IPS-15b (cell line): ENCODE data around the gene TSSK1B.
"Not testable (repeated sequence)": the region's sequence is repeated elsewhere in the genome, so short reads cannot be mapped to it uniquely, and the experiment has no call there.

Source experiments
- H3K27me3 ChIP-seq: one replicate; pipeline ENCODE4 v1.6.1; 2013; ENCODE audit warnings: low read length; ENCODE audit not compliant: control insufficient read depth, insufficient read depth
- H3K36me3 ChIP-seq: one replicate; pipeline ENCODE4 v1.6.1; 2013; ENCODE audit warnings: low read length; ENCODE audit not compliant: control insufficient read depth, insufficient read depth
- H3K4me1 ChIP-seq: one replicate; pipeline ENCODE4 v1.6.1; 2013; ENCODE audit warnings: mild to moderate bottlenecking, low read length; ENCODE audit not compliant: control insufficient read depth, insufficient read depth
- H3K4me3 ChIP-seq: one replicate; pipeline ENCODE4 v1.5.1; 2013; ENCODE audit warnings: low read depth, low read length
- H3K9ac ChIP-seq: one replicate; pipeline ENCODE4 v1.6.1; 2013; ENCODE audit warnings: low read depth, mild to moderate bottlenecking, low read length
- H3K9me3 ChIP-seq: one replicate; pipeline ENCODE4 v1.6.1; 2013; ENCODE audit warnings: mild to moderate bottlenecking, low read length; ENCODE audit not compliant: control insufficient read depth, insufficient read depth

Gene TSSK1B

GRCh38 chr5:113446358-113446927 is 11.7 kb upstream of the TSSK1B start:
- no peaks in the 10 kb centered on the region for H3K9me3 ChIP-seq
- no peaks in the 10 kb centered on the region for H3K4me1 ChIP-seq
- H3K4me3 ChIP-seq = no peak overlapping the region
- no peaks in the 10 kb centered on the region for H3K36me3 ChIP-seq
- H3K9ac ChIP-seq = no peak overlapping the region
- H3K27me3 ChIP-seq = no peaks in the 10 kb centered on the region

DNA sequence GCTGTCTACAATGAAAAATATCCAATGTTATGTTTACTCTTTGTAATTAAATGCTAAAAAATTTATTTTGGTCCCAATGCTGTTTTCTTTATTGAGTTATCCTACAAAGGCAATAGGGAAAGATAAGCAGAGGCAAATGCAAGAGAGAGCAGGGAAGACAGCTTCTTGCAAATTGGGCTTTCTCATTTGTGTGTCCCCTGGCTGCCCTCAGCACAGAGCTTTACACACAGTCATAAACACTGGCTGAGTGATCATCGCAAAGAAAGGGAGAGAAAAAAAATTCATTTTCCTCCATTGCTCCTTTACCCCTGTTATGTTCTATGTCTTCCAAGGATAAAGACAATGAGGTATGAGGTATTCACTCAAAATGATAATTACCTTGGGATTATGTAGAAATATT is 2.3 kb upstream of the TSSK1B start:
- Histone ChIP-seq H3K4me1 (no peaks in the 10 kb centered on the region), H3K4me3 (no peak overlapping the region), H3K36me3 (peaks cover 3% of the 10 kb centered on the region), H3K9ac (no peak overlapping the region), H3K27me3 (no peaks in the 10 kb centered on the region), H3K9me3 (no peaks in the 10 kb centered on the region)

DNA sequence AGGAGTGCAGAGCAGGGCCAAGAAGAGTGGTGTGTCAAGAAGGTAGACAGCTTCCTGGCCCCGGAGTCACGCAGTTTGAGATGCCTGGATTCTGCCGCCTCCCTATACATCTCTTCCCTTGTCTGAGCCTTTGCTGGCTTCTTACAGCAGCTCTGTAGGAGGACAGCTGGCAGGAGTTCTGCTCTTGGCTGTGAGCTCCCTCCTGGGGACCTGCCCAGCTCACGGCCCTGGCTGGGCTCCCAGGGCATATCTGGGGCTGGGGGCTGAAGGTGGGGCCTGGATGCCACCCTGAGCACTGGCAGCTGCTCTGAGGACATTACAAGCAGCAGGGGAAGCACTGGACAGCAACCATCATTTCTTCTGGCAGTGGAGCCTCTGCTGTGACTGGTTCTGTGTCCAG is 786 bp upstream of the TSSK1B start:
- Histone ChIP-seq H3K9ac (no peak overlapping the region), H3K36me3 (peaks cover 3% of the 10 kb centered on the region), H3K27me3 (no peaks in the 10 kb centered on the region), H3K4me3 (no peak overlapping the region), H3K9me3 (no peaks in the 10 kb centered on the region), H3K4me1 (no peaks in the 10 kb centered on the region)

DNA sequence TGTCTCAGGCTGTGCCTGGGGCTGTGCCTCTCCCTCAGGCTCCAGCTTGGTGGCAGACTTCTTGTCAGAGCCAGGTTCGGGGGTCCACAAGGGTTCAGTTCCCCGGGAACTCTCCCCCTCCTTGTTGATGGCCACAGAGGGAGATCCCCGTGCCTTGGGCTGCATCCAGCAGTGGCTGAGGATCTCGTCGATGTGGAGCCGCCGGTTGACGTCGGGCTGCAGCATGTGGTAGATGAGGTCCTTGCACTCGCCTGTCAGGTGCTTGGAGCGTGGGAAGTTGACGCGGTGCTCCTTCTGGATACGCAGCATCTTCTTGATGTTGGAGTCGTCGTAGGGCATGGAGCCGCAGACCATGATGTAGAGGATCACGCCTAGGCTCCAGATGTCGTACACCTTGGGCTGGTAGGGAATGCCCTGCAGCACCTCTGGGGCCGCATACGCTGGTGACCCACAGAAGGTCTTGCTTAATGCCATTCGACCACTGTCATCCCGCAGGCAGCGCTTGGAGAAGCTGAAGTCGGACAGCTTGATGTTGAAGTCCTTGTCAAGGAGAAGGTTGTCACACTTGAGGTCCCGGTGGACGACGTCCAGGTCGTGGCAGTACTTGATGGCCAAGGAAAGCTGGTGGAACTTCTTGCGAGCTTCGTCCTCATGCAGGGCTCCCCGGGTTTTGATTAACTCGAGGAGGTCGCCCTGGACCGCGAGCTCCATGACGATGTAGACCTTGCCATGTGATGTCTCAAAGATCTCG is 752 bp downstream of the TSSK1B start:
- H3K4me3 ChIP-seq = no peak overlapping the region
- H3K4me1 ChIP-seq = no peaks in the 10 kb centered on the region
- H3K9me3 ChIP-seq = no peaks in the 10 kb centered on the region
- no peaks in the 10 kb centered on the region for H3K27me3 ChIP-seq
- no peak overlapping the region for H3K9ac ChIP-seq
- H3K36me3 ChIP-seq = peaks cover 3% of the 10 kb centered on the region

GRCh38 chr5:113433071-113433470 is 1.7 kb downstream of the TSSK1B start:
- no peaks in the 10 kb centered on the region for H3K4me1 ChIP-seq
- H3K9me3 ChIP-seq = no peaks in the 10 kb centered on the region
- H3K27me3 ChIP-seq = no peaks in the 10 kb centered on the region
- H3K9ac ChIP-seq = no peak overlapping the region
- no peak overlapping the region for H3K4me3 ChIP-seq
- H3K36me3 ChIP-seq = peaks cover 3% of the 10 kb centered on the region

DNA sequence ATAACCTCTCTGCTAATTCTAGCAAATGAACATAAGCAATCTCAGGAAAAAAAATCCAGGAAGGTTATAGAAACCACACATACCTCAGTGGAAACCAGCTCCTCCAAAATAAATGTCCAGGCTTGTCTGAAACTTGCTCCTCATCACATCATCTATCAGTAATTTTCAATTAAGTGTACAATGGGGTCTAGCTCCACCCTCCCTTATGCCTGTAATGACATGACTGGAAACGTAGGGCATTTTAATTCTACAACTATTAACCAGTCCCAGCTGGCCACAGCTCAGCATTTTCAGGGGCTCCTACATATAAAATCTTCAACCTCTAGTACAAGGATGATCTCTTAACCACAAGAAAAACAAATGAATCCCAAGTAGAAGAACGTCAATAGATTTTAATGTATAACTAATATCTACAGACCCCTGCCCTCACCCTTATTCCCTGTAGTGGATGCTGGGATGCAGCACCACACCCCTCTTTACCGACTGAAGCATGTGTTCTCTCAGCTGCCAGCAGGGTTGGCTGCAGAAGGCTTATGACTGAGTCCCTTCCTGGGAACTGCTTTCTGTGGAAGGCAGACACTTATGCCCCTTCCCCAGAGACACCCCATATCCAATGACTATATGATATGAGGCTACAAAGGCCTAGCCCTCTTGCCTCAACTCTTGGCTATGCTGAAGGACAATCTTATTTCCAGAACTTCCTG is 6.8 kb downstream of the TSSK1B start:
- H3K9ac ChIP-seq = no peak overlapping the region
- no peak overlapping the region for H3K4me3 ChIP-seq
- H3K36me3 ChIP-seq = no peaks in the 10 kb centered on the region
- H3K4me1 ChIP-seq = no peaks in the 10 kb centered on the region
- H3K27me3 ChIP-seq = no peaks in the 10 kb centered on the region
- no peaks in the 10 kb centered on the region for H3K9me3 ChIP-seq

DNA sequence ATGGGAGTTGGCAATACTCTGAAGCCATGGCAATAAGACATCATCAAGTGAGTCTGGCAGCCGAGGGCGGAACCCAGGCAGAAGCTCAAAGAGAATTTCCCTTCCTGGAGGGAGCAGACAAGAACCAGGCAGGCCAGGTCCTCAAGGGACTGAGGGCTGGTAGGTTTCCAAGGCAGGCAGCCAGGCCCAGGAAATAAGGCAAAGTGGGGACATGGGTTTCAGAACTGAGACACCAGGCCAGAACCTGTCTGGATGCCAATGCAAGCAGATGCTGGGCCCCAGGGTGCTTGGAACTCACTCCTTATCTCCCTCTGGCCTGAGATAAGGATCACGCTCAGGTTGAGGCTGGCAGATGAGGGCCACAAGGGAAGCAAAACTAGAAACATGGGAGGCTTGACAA is 8.9 kb downstream of the TSSK1B start:
- H3K4me3 ChIP-seq = no peak overlapping the region
- H3K36me3 ChIP-seq = no peaks in the 10 kb centered on the region
- H3K4me1 ChIP-seq = no peaks in the 10 kb centered on the region
- H3K9me3 ChIP-seq = no peaks in the 10 kb centered on the region
- H3K9ac ChIP-seq = no peak overlapping the region
- no peaks in the 10 kb centered on the region for H3K27me3 ChIP-seq

DNA sequence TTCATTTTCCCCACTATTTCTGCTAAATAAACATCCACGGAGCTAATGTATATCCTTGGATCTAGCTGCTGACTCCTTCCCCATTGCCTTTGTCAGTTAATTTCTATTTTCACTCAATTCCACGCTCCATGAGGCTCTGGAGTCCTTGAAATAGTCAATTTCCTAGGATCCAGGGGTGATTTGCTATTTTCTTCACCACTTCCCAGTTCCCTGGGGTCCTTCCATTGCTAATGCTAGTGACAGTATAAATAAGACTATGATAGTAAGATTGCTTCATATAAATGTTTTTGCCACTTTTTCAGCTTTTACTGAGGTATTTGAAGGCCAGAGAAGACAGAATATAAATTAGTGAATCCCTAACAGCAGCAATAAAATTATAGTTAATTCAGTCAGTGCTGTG is 13.1 kb downstream of the TSSK1B start:
- Histone ChIP-seq H3K9me3 (no peaks in the 10 kb centered on the region), H3K27me3 (no peaks in the 10 kb centered on the region), H3K36me3 (no peaks in the 10 kb centered on the region), H3K4me3 (no peak overlapping the region), H3K9ac (no peak overlapping the region), H3K4me1 (no peaks in the 10 kb centered on the region)

DNA sequence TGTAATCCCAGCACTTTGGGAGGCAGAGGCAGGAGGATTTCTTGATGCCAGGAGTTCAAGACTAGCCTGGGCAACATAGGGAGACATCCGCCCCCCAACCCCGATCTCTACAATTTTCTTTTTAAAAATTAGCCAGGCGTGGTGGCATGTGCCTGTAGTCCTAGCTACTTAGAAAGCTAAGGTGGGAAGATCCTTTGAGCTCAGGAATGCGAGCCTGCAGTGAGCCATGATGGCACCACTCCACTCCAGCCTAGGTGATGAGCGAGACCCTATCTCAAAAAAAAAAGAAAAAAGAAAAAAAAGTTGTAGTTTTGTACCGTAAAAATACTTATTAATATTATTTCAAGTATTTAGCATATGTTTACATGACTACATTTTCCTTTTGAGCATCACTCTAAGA is 29.3 kb downstream of the TSSK1B start:
- Histone ChIP-seq H3K27me3 (no peaks in the 10 kb centered on the region), H3K9ac (no peak overlapping the region), H3K36me3 (no peaks in the 10 kb centered on the region), H3K4me1 (no peaks in the 10 kb centered on the region), H3K4me3 (no peak overlapping the region), H3K9me3 (no peaks in the 10 kb centered on the region)

GRCh38 chr5:113404269-113404668 is 30.5 kb downstream of the TSSK1B start:
- Histone ChIP-seq H3K36me3 (no peaks in the 10 kb centered on the region), H3K9ac (no peak overlapping the region), H3K9me3 (no peaks in the 10 kb centered on the region), H3K27me3 (no peaks in the 10 kb centered on the region), H3K4me3 (no peak overlapping the region), H3K4me1 (no peaks in the 10 kb centered on the region)

DNA sequence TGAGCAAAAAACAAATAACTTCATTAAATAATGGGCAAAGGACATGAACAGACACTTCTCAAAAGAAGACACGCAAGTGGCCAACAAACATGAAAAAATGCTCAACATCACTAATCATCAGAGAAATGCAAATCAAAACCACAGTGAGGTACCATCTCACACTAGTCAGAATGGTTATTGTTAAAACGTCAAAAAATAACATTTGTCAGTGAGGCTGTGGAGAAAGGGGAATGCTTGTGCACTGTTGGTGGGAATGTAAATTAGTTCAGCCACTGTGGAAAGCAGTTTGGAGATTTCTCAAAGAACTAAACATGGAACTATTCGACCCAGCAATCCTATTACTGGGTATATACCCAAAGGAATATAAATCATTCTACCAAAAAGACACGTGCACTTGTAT is 36.8 kb downstream of the TSSK1B start:
- not testable (repeated sequence) for H3K4me3 ChIP-seq, H3K36me3 ChIP-seq, H3K27me3 ChIP-seq, H3K4me1 ChIP-seq, H3K9me3 ChIP-seq, H3K9ac ChIP-seq

DNA sequence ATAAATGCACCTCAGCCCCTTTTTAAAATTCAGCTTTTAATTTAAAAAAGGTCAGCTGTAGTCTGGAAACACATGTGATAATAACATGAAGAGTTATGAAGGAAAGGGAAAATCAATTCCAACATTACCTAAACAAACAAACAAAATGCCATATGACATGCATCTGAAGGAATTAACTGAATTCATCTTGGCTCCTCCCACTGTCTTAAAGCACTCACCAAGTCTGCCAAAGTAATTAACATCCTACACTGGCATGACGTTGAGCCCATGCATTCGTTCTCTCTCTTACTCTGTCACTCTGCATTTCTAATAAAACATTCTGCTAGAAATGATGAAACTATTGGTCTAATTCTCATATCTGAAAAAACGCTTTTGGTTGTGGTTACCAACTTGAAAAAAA is 37.7 kb downstream of the TSSK1B start:
- H3K36me3 ChIP-seq = no peaks in the 10 kb centered on the region
- no peak overlapping the region for H3K9ac ChIP-seq
- H3K4me1 ChIP-seq = no peaks in the 10 kb centered on the region
- no peak overlapping the region for H3K4me3 ChIP-seq
- H3K27me3 ChIP-seq = no peaks in the 10 kb centered on the region
- H3K9me3 ChIP-seq = no peaks in the 10 kb centered on the region
